Measurements from ENCODE around the gene IP6K3.

GRCh38 chr6:33692760-33693158, 53.9 kb downstream of the IP6K3 start:
- no peak for TF ChIP-seq CTCF (IDR thresholded peaks at IDR 0.05; ENCODE audit: low read depth, low read length)
- TF ChIP-seq EZH2phosphoT487 (IDR thresholded peaks at IDR 0.05; ENCODE audit: low read depth) = no peak

Measured in OCI-LY3 (cell line).